Endodermal cell (in vitro differentiated cells): ENCODE results near the gene GPC6. TPM values are rescaled to one million over a fixed set of nuclear protein-coding genes. Genes with fewer than 3 reads are reported as not detected.
A peak's percentile ranks its signal among the peaks of the same experiment; 100 is the strongest.

Source experiments
- DNase-seq: peaks from one replicate; pipeline ENCODE4 v3.0.0-alpha.2; 2017
- H3K27ac ChIP-seq: 2 replicates; pipeline ENCODE4 v1.5.1; 2013; ENCODE audit warnings: mild to moderate bottlenecking, low read depth, low read length, moderate library complexity
- H3K27me3 ChIP-seq: 2 replicates; pipeline ENCODE4 v1.6.1; 2013; ENCODE audit warnings: mild to moderate bottlenecking, low read length, moderate library complexity; ENCODE audit not compliant: insufficient read depth, control insufficient read depth, poor library complexity, severe bottlenecking
- H3K36me3 ChIP-seq: 2 replicates; pipeline ENCODE4 v1.7.0; 2013; ENCODE audit warnings: mild to moderate bottlenecking, low read length, moderate library complexity; ENCODE audit not compliant: control insufficient read depth, insufficient read depth
- H3K4me1 ChIP-seq: one replicate; pipeline ENCODE4 v1.7.0; 2013; ENCODE audit warnings: low read length; ENCODE audit not compliant: control insufficient read depth, insufficient read depth
- H3K4me3 ChIP-seq: 2 replicates; pipeline ENCODE4 v1.5.1; 2013; ENCODE audit warnings: mild to moderate bottlenecking, low read length, moderate library complexity
- H3K9ac ChIP-seq: 2 replicates; pipeline ENCODE4 v1.6.1; 2013; ENCODE audit warnings: mild to moderate bottlenecking, low read length, moderate library complexity; ENCODE audit not compliant: poor library complexity, severe bottlenecking; ENCODE audit errors: extremely low read depth
- H3K9me3 ChIP-seq: 2 replicates; pipeline ENCODE4 v1.6.1; 2013; ENCODE audit warnings: mild to moderate bottlenecking, low read length, moderate library complexity; ENCODE audit not compliant: control insufficient read depth
- H3K27ac Mint-ChIP-seq: 2 replicates; pipeline ENCODE4 v1.8.0; 2020; ENCODE audit warnings: mixed read lengths
- H3K27me3 Mint-ChIP-seq: 2 replicates; pipeline ENCODE4 v1.8.0; 2021; ENCODE audit warnings: mild to moderate bottlenecking, mixed read lengths; ENCODE audit not compliant: insufficient read depth
- H3K36me3 Mint-ChIP-seq: 2 replicates; pipeline ENCODE4 v1.8.0; 2020; ENCODE audit warnings: low read depth, mixed read lengths
- H3K4me1 Mint-ChIP-seq: 2 replicates; pipeline ENCODE4 v1.8.0; 2020; ENCODE audit warnings: mixed read lengths
- H3K4me3 Mint-ChIP-seq: 2 replicates; pipeline ENCODE4 v1.8.0; 2020; ENCODE audit warnings: mild to moderate bottlenecking, moderate library complexity, mixed read lengths
- H3K9me3 Mint-ChIP-seq: 2 replicates; pipeline ENCODE4 v1.8.0; 2020; ENCODE audit warnings: mild to moderate bottlenecking, mixed read lengths
- CTCF ChIP-seq: fragments of 200-600 bp; sonication (generic); conservative IDR thresholded peaks from 2 replicates; pipeline ENCODE4 v1.5.0; 2021; ENCODE audit warnings: antibody characterized with exemption, mild to moderate bottlenecking
- WGBS, 2 experiments: methylation state at CpG; one replicate each; pipeline versions ENCODE4 v1.1.5 to v1.1.7; 2013; ENCODE audit warnings: missing lambda C conversion rate in 2 of 2, mixed read lengths in 1 of 2; ENCODE audit not compliant: insufficient coverage in 1 of 2, insufficient read length in 1 of 2; 5-methylcytosine and 5-hydroxymethylcytosine counted together
- total RNA-seq, 2 donors: library from RNA; stranded (reverse); fragmentation: NEBNext Ultra II Directional in 1 of 2; extraction: Animal tissue kit (Norgen Biotek cat#: 25700) in 1 of 2; gene quantifications; 2 replicates in 1 of 2; 3 replicates in 1 of 2; pipeline ENCODE4 v1.2.1, GENCODE V29; 2021

GPC6 gene
- total RNA-seq, 2 donors from 2014 or later = 69.6 to 80.4 TPM

GRCh38 chr13:93227878-93228642 is 1.5 kb downstream of the GPC6 start:
- DNase-seq = peak; percentile 89
- 0 to 2% methylated on average over 25 to 62 of the region's 62 CpGs for WGBS, 2 experiments
- Histone ChIP-seq H3K27ac (peak overlapping the region; percentile 65), H3K9ac (peak overlapping the region; percentile 95), H3K4me3 (peak overlapping the region; percentile 99), H3K9me3 (no peaks in the 10 kb centered on the region), H3K27me3 (no peaks in the 10 kb centered on the region), H3K36me3 (peaks cover 27% of the 10 kb centered on the region), H3K4me1 (peaks cover 18% of the 10 kb centered on the region)
- Mint-ChIP-seq H3K4me1 (peaks cover 55% of the 10 kb centered on the region), H3K36me3 (peaks cover 7% of the 10 kb centered on the region), H3K9me3 (peaks cover 4% of the 10 kb centered on the region), H3K27ac (peak overlapping the region; percentile 99), H3K4me3 (peak overlapping the region; percentile 97), H3K27me3 (no peaks in the 10 kb centered on the region)
- peak; percentile 80 for TF ChIP-seq CTCF

GRCh38 chr13:93228643-93228937 is 2.0 kb downstream of the GPC6 start:
- no peak for TF ChIP-seq CTCF
- H3K4me3 Mint-ChIP-seq = peak overlapping the region; percentile 97
- 0% methylated on average over 7 to 9 of the region's 9 CpGs for WGBS, 2 experiments
- H3K9ac ChIP-seq = peak overlapping the region; percentile 95
- H3K27ac ChIP-seq = peak overlapping the region; percentile 65
- H3K27me3 Mint-ChIP-seq = no peaks in the 10 kb centered on the region
- peaks cover 53% of the 10 kb centered on the region for H3K4me1 Mint-ChIP-seq
- H3K9me3 Mint-ChIP-seq = peaks cover 4% of the 10 kb centered on the region
- peaks cover 18% of the 10 kb centered on the region for H3K4me1 ChIP-seq
- peak overlapping the region; percentile 96 for H3K27ac Mint-ChIP-seq
- no peak for DNase-seq
- H3K4me3 ChIP-seq = peak overlapping the region; percentile 99
- H3K27me3 ChIP-seq = no peaks in the 10 kb centered on the region
- H3K9me3 ChIP-seq = peaks cover 5% of the 10 kb centered on the region
- H3K36me3 Mint-ChIP-seq = peaks cover 11% of the 10 kb centered on the region
- H3K36me3 ChIP-seq = peaks cover 30% of the 10 kb centered on the region

GRCh38 chr13:93230261-93230855 is 3.8 kb downstream of the GPC6 start:
- no peak overlapping the region for H3K27ac ChIP-seq
- H3K4me1 ChIP-seq = peaks cover 13% of the 10 kb centered on the region
- H3K36me3 ChIP-seq = peaks cover 42% of the 10 kb centered on the region
- peak overlapping the region; percentile 99 for H3K4me3 ChIP-seq
- H3K27me3 ChIP-seq = no peaks in the 10 kb centered on the region
- Mint-ChIP-seq H3K36me3 (peaks cover 8% of the 10 kb centered on the region), H3K27me3 (no peaks in the 10 kb centered on the region), H3K4me3 (peak overlapping the region; percentile 97), H3K27ac (no peak overlapping the region), H3K4me1 (peaks cover 54% of the 10 kb centered on the region), H3K9me3 (no peaks in the 10 kb centered on the region)
- peak overlapping the region; percentile 12 for H3K9ac ChIP-seq
- DNase-seq = no peak
- peaks cover 9% of the 10 kb centered on the region for H3K9me3 ChIP-seq
- TF ChIP-seq CTCF = no peak
